Measurements from ENCODE around the gene HDAC9. TPM values are rescaled to one million over a fixed set of nuclear protein-coding genes. Genes with fewer than 3 reads are reported as not detected.

HDAC9 gene
- total RNA-seq, 1 donor from 2014 or later = 27.6 TPM

DNA sequence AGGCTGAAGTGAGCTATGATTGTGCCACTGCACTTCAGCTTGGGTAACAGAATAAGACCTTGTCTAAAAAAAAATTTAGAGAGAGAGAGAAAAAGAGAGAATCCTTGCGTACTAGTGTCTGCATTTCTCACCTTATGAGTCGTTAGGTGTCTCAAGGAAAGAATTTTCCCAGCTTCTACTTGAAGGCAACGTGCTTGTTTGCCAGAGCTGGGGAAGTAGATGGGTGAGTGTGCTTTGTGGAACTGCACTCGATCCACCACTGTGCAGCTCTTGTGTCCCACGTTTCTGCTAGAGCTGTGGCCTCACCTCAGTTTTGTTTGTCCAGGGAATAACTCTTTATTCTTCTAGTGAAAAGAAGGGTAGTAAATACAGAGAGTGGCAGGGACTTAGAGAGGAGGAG lies 38.9 kb downstream of the HDAC9 start:
- Histone ChIP-seq H3K9ac (ENCODE audit: low read length) (no peak overlapping the region), H3K27me3 (ENCODE audit: insufficient read depth, low read length) (no peaks in the 10 kb centered on the region), H3K27ac (ENCODE audit: low read depth, low read length) (no peak overlapping the region), H3K9me3 (ENCODE audit: insufficient read depth, low read depth, low read length) (no peaks in the 10 kb centered on the region), H3K36me3 (ENCODE audit: insufficient read depth, low read length) (no peaks in the 10 kb centered on the region), H2AFZ (ENCODE audit: low read depth, low read length) (no peak overlapping the region), H3K4me2 (ENCODE audit: low read length) (no peak overlapping the region), H3K4me3 (ENCODE audit: insufficient read depth, low read depth, low read length) (no peak overlapping the region), H3K4me1 (ENCODE audit: insufficient read depth, low read length) (no peaks in the 10 kb centered on the region), H3K79me2 (ENCODE audit: insufficient read depth, low read length) (peaks cover 37% of the 10 kb centered on the region), H4K20me1 (ENCODE audit: insufficient read depth, low read length) (peaks cover 5% of the 10 kb centered on the region)
- peak overlapping the region; percentile 38 for H3K27ac Mint-ChIP-seq (ENCODE audit: unreplicated experiment)
- no peak overlapping the region for H3K4me3 Mint-ChIP-seq (ENCODE audit: unreplicated experiment)
- H3K9me3 Mint-ChIP-seq (ENCODE audit: unreplicated experiment) = no peaks in the 10 kb centered on the region
- peaks cover 20% of the 10 kb centered on the region for H3K4me1 Mint-ChIP-seq (ENCODE audit: low read depth, unreplicated experiment)
- no peaks in the 10 kb centered on the region for H3K27me3 Mint-ChIP-seq (ENCODE audit: low read depth, unreplicated experiment)
- H3K36me3 Mint-ChIP-seq (ENCODE audit: low read depth, unreplicated experiment) = no peaks in the 10 kb centered on the region
- DNase-seq (ENCODE audit: low read depth) (peak; percentile 18), FAIRE-seq (no peak)
- no peak for TF ChIP-seq EZH2 (IDR thresholded peaks at IDR 0.05; ENCODE audit: insufficient read depth, low read length)
- TF ChIP-seq, protein P1, sequence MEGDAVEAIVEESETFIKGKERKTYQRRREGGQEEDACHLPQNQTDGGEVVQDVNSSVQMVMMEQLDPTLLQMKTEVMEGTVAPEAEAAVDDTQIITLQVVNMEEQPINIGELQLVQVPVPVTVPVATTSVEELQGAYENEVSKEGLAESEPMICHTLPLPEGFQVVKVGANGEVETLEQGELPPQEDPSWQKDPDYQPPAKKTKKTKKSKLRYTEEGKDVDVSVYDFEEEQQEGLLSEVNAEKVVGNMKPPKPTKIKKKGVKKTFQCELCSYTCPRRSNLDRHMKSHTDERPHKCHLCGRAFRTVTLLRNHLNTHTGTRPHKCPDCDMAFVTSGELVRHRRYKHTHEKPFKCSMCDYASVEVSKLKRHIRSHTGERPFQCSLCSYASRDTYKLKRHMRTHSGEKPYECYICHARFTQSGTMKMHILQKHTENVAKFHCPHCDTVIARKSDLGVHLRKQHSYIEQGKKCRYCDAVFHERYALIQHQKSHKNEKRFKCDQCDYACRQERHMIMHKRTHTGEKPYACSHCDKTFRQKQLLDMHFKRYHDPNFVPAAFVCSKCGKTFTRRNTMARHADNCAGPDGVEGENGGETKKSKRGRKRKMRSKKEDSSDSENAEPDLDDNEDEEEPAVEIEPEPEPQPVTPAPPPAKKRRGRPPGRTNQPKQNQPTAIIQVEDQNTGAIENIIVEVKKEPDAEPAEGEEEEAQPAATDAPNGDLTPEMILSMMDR (IDR thresholded peaks at IDR 0.05; ENCODE audit: insufficient read depth, low read depth, low read length) = no peak

DNA sequence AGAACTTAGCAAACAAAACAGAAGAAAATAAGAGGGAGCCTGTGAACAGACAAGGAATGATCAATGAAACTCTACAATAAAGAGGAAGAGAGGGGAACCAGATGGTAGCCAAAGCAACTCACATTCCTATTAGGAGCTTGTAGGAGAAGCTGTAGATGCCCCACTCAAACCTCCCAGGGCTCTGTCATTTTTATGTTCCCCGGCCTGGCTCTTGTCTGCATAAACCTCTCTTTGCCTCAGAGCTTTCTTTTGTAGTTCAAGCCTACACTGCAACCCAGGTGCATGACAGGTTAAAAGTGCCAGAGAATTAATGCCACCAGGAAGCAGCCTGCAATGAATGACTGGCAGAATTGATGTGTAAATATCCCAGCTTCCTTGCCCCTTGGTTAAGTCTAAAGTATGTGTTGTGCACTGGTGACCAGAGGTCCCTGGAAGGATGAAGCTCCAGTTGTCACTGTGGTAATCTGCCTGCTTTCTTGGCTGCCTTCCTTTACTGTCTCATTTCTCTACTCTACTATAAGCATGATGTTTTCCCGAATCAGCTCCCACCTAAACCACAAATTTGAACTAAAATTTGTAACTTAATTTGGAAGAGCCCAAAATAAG lies 40.4 kb downstream of the HDAC9 start:
- no peak for DNase-seq (ENCODE audit: low read depth)
- Mint-ChIP-seq H3K4me3 (ENCODE audit: unreplicated experiment) (no peak overlapping the region), H3K9me3 (ENCODE audit: unreplicated experiment) (no peaks in the 10 kb centered on the region), H3K27me3 (ENCODE audit: low read depth, unreplicated experiment) (no peaks in the 10 kb centered on the region), H3K36me3 (ENCODE audit: low read depth, unreplicated experiment) (no peaks in the 10 kb centered on the region), H3K4me1 (ENCODE audit: low read depth, unreplicated experiment) (peaks cover 20% of the 10 kb centered on the region), H3K27ac (ENCODE audit: unreplicated experiment) (peak overlapping the region; percentile 11)
- TF ChIP-seq EZH2 (IDR thresholded peaks at IDR 0.05; ENCODE audit: insufficient read depth, low read length) = no peak
- TF ChIP-seq, protein P1 (IDR thresholded peaks at IDR 0.05; ENCODE audit: insufficient read depth, low read depth, low read length) = no peak
- no peaks in the 10 kb centered on the region for H3K36me3 ChIP-seq (ENCODE audit: insufficient read depth, low read length)
- H3K4me1 ChIP-seq (ENCODE audit: insufficient read depth, low read length) = peaks cover 1% of the 10 kb centered on the region
- no peak overlapping the region for H3K4me3 ChIP-seq (ENCODE audit: insufficient read depth, low read depth, low read length)
- no peaks in the 10 kb centered on the region for H3K27me3 ChIP-seq (ENCODE audit: insufficient read depth, low read length)
- peaks cover 31% of the 10 kb centered on the region for H3K79me2 ChIP-seq (ENCODE audit: insufficient read depth, low read length)
- no peak overlapping the region for H2AFZ ChIP-seq (ENCODE audit: low read depth, low read length)
- H3K9ac ChIP-seq (ENCODE audit: low read length) = no peak overlapping the region
- H3K9me3 ChIP-seq (ENCODE audit: insufficient read depth, low read depth, low read length) = no peaks in the 10 kb centered on the region
- no peak overlapping the region for H3K27ac ChIP-seq (ENCODE audit: low read depth, low read length)
- FAIRE-seq = no peak
- H3K4me2 ChIP-seq (ENCODE audit: low read length) = no peak overlapping the region
- peaks cover 5% of the 10 kb centered on the region for H4K20me1 ChIP-seq (ENCODE audit: insufficient read depth, low read length)

DNA sequence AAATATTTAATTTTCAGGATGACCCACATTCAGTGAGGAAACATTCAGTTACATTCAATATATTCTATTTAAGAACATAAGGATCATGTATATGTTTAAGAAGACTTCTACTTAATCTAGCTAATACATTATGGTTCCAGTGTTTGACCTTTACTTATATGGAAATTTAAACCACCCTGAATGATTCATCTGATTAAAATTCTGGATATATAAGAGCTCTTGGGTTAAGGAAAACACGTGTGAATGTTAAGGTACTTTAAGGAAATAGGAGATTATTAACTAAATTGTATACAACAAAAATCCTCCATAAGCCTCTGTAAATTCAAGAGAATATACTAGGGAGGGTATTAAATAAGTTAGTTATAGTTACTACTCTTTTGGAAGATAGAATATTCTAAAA lies 40.9 kb downstream of the HDAC9 start:
- Histone ChIP-seq H3K4me1 (ENCODE audit: insufficient read depth, low read length) (peaks cover 7% of the 10 kb centered on the region), H3K9me3 (ENCODE audit: insufficient read depth, low read depth, low read length) (no peaks in the 10 kb centered on the region), H3K27ac (ENCODE audit: low read depth, low read length) (no peak overlapping the region), H4K20me1 (ENCODE audit: insufficient read depth, low read length) (peaks cover 5% of the 10 kb centered on the region), H2AFZ (ENCODE audit: low read depth, low read length) (no peak overlapping the region), H3K4me2 (ENCODE audit: low read length) (no peak overlapping the region), H3K27me3 (ENCODE audit: insufficient read depth, low read length) (no peaks in the 10 kb centered on the region), H3K4me3 (ENCODE audit: insufficient read depth, low read depth, low read length) (no peak overlapping the region), H3K9ac (ENCODE audit: low read length) (no peak overlapping the region), H3K36me3 (ENCODE audit: insufficient read depth, low read length) (no peaks in the 10 kb centered on the region), H3K79me2 (ENCODE audit: insufficient read depth, low read length) (peaks cover 31% of the 10 kb centered on the region)
- no peak for TF ChIP-seq EZH2 (IDR thresholded peaks at IDR 0.05; ENCODE audit: insufficient read depth, low read length)
- TF ChIP-seq, protein P1 (IDR thresholded peaks at IDR 0.05; ENCODE audit: insufficient read depth, low read depth, low read length) = no peak
- H3K36me3 Mint-ChIP-seq (ENCODE audit: low read depth, unreplicated experiment) = no peaks in the 10 kb centered on the region
- H3K27me3 Mint-ChIP-seq (ENCODE audit: low read depth, unreplicated experiment) = no peaks in the 10 kb centered on the region
- no peak for FAIRE-seq
- no peak overlapping the region for H3K4me3 Mint-ChIP-seq (ENCODE audit: unreplicated experiment)
- H3K4me1 Mint-ChIP-seq (ENCODE audit: low read depth, unreplicated experiment) = peaks cover 20% of the 10 kb centered on the region
- H3K9me3 Mint-ChIP-seq (ENCODE audit: unreplicated experiment) = no peaks in the 10 kb centered on the region
- no peak for DNase-seq (ENCODE audit: low read depth)
- H3K27ac Mint-ChIP-seq (ENCODE audit: unreplicated experiment) = no peak overlapping the region

Data from astrocyte (in vitro differentiated cells and primary cell).